Tibial artery (tissue), 4 donors: ENCODE results near the gene NUDT5.

Experiments
- DNase-seq, 2 donors: peaks; one replicate each; pipeline ENCODE4 v3.0.0-alpha.2; 2019
- H3K27ac ChIP-seq, 2 donors: fragments of 200-600 bp; sonication (generic) in 1 of 2; 1 replicate in 1 of 2; 2 replicates in 1 of 2; pipeline ENCODE4 v1.5.1; 2018 to 2019; ENCODE audit warnings: mild to moderate bottlenecking in 1 of 2
- H3K27me3 ChIP-seq, 2 donors: fragments of 200-600 bp; sonication (generic) in 1 of 2; one replicate each; pipeline versions ENCODE4 v1.5.1 to v1.6.0; 2016 to 2019
- H3K36me3 ChIP-seq, 3 donors: fragments of 200-600 bp; sonication (generic) in 2 of 3; one replicate each; pipeline ENCODE4 v1.5.1; 2016 to 2019; ENCODE audit warnings: mild to moderate bottlenecking in 2 of 3
- H3K4me1 ChIP-seq, 4 donors: fragments of 200-600 bp; sonication (generic) in 2 of 4; 1 replicate in 3 of 4; 2 replicates in 1 of 4; pipeline ENCODE4 v1.5.1; 2016 to 2019
- H3K4me3 ChIP-seq, 2 donors: fragments of 200-600 bp; sonication (generic) in 1 of 2; 1 replicate in 1 of 2; 2 replicates in 1 of 2; pipeline ENCODE4 v1.5.1; 2018 to 2019; ENCODE audit warnings: mild to moderate bottlenecking in 2 of 2
- H3K9me3 ChIP-seq, 3 donors: fragments of 200-600 bp; sonication (generic) in 1 of 3; one replicate each; pipeline ENCODE4 v1.5.1; 2016 to 2019
- intact Hi-C: fragments of 100-400 bp; cut with DNase I; formaldehyde crosslinking; loops from one replicate; pipeline ENCODE4 v1.15.0; 2023; ENCODE audit warnings: low total_unique reads
- TF ChIP-seq, protein P1 (sequence below), 2 experiments: fragments of 200-600 bp in 1 of 2; fragments of 450-650 bp in 1 of 2; IDR thresholded peaks; one replicate each; pipeline ENCODE4 v1.5.1; 2017 to 2019; ENCODE audit warnings: antibody characterized with exemption in 2 of 2, mild to moderate bottlenecking in 1 of 2, moderate library complexity in 1 of 2

Gene NUDT5

DNA sequence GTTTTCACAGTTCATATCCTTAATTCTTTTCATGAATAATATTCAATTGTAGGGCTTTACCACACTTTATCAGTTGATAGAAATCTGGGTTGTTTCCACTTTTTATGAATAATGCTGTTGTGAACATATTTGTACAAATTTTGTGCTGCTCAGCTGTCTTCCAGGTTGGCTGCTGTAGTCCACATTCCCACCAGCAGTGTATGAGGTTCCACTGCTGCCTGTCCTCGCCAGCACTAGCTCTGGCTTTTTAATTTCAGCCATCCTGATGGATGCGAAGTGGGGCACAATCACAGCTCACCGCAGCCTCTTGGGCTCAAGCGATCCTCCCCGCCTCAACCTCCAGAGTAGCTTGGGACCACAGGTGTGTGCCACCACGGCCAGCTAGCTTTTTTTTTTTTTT, 32.8 kb downstream of the NUDT5 start:
- H3K36me3 ChIP-seq: peaks cover 60 to 89% (median 80%) of the 10 kb centered on the region in 3 donors

GRCh38 chr10:12160664-12161063, 35.0 kb downstream of the NUDT5 start:
- Histone ChIP-seq H3K36me3 (peaks cover 56 to 87% (median 66%) of the 10 kb centered on the region in 3 donors), H3K9me3 (no peaks in the 10 kb centered on the region), H3K4me3 (no peak overlapping the region), H3K27me3 (no peaks in the 10 kb centered on the region), H3K27ac (no peak overlapping the region), H3K4me1 (no peaks in the 10 kb centered on the region)
- intact Hi-C loops: no loop called here
- no peak for DNase-seq
- TF ChIP-seq, protein P1, sequence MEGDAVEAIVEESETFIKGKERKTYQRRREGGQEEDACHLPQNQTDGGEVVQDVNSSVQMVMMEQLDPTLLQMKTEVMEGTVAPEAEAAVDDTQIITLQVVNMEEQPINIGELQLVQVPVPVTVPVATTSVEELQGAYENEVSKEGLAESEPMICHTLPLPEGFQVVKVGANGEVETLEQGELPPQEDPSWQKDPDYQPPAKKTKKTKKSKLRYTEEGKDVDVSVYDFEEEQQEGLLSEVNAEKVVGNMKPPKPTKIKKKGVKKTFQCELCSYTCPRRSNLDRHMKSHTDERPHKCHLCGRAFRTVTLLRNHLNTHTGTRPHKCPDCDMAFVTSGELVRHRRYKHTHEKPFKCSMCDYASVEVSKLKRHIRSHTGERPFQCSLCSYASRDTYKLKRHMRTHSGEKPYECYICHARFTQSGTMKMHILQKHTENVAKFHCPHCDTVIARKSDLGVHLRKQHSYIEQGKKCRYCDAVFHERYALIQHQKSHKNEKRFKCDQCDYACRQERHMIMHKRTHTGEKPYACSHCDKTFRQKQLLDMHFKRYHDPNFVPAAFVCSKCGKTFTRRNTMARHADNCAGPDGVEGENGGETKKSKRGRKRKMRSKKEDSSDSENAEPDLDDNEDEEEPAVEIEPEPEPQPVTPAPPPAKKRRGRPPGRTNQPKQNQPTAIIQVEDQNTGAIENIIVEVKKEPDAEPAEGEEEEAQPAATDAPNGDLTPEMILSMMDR (IDR thresholded peaks at IDR 0.05): no peak

More for the DNA sequence above, 32.8 kb downstream of the NUDT5 start:
- intact Hi-C loops: no loop called here
- H3K4me1 ChIP-seq: no peaks in the 10 kb centered on the region
- no peak overlapping the region for H3K4me3 ChIP-seq
- H3K27me3 ChIP-seq: no peaks in the 10 kb centered on the region
- no peak overlapping the region for H3K27ac ChIP-seq
- DNase-seq: no peak
- TF ChIP-seq, protein P1 (IDR thresholded peaks at IDR 0.05): no peak
- H3K9me3 ChIP-seq: no peaks in the 10 kb centered on the region

DNA sequence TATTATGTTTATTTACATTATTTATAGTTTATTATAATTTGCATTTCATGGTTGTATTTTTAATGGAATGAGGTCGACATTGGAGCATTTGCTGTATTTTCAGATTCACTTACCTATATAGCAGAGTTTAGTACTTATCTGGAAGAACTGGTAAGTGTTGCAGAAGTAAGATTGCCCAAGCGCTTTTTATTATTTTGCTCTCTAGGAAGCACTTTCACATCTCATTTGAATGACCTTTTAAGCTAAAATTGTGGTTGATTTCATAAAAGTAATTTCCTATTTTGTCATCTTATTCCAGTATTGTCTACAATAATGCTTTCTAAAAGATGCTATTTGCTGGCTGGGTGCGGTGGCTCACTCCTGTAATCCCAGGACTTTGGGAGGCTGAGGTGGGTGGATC, 37.6 kb downstream of the NUDT5 start:
- H3K36me3 ChIP-seq: peaks cover 50 to 76% (median 60%) of the 10 kb centered on the region in 3 donors
- intact Hi-C loops: no loop called here
- H3K4me1 ChIP-seq: no peaks in the 10 kb centered on the region
- H3K9me3 ChIP-seq: no peaks in the 10 kb centered on the region
- no peak overlapping the region for H3K4me3 ChIP-seq
- H3K27ac ChIP-seq: no peak overlapping the region
- H3K27me3 ChIP-seq: no peaks in the 10 kb centered on the region
- no peak for DNase-seq
- TF ChIP-seq, protein P1 (IDR thresholded peaks at IDR 0.05): no peak

DNA sequence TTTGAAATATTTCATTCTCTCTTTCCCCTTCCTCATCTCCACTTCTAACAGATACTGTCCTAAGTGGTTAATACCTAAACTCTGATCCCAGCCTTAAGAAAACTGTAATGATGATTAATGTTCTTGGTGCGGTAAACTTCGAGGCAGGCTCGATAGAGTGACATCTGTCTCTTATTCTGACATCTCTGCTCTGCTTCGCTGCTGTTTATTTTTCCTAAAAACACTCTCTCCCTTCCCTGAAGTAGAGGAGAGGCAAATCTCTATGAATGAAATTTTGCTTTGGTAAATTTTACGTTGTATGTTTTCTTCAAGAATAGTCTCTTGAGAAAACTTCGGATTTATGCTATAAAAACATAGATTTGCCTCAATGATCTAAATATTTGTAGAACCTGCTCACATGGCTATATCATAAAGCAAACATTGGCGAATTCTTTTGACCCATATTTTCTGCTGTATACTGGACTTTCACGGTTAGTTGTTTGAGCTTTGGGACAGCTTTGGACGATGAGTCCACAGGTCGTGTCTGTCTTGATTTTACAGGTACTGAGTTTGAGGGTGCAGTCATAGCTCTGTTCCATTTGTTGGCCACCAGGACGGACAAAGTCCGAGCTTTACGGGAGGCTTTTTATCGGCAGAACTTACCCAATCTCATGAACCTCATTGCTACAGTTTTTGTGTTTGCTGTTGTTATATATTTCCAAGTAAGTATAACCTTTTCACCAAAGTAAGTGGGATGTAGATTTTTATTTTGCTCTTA, 39.1 kb downstream of the NUDT5 start:
- no peak for DNase-seq
- Histone ChIP-seq H3K4me3 (no peak overlapping the region), H3K9me3 (no peaks in the 10 kb centered on the region), H3K27me3 (no peaks in the 10 kb centered on the region), H3K4me1 (no peaks in the 10 kb centered on the region), H3K36me3 (peaks cover 34 to 69% (median 45%) of the 10 kb centered on the region in 3 donors), H3K27ac (no peak overlapping the region)
- intact Hi-C loops: no loop called here
- TF ChIP-seq, protein P1 (IDR thresholded peaks at IDR 0.05): no peak

DNA sequence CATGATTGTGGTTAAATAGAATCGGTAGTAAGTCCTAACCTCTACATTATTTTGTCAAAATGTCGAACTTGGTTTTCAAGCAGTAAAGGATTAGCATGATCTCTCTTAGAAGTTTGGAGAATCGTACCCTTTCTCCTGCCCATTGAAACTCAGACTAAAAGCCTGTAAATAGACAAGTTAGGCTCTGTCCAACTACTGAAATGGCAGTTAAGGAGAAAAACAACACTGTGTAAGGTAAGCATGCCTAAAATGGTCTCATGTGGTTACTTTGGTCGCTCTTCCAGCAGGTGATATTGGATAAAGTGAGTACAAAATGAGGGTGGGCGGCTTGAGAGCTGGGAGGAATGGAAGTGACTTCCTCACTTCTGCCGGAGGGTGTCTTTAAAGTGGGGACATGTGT, 41.2 kb downstream of the NUDT5 start:
- Histone ChIP-seq H3K27me3 (no peaks in the 10 kb centered on the region), H3K27ac (no peak overlapping the region), H3K4me1 (no peaks in the 10 kb centered on the region), H3K36me3 (peaks cover 31 to 72% (median 50%) of the 10 kb centered on the region in 3 donors), H3K9me3 (no peaks in the 10 kb centered on the region), H3K4me3 (no peak overlapping the region)
- DNase-seq: no peak
- intact Hi-C loops: no loop called here
- TF ChIP-seq, protein P1 (IDR thresholded peaks at IDR 0.05): no peak
